Lower leg skin (tissue), 4 donors: Measurements from ENCODE around the gene CRYBG2. TPM values are rescaled to one million over a fixed set of nuclear protein-coding genes. Genes with fewer than 3 reads are reported as not detected.

Experiments used
- DNase-seq, 2 donors: peaks; one replicate each; pipeline ENCODE4 v3.0.0-alpha.2; 2019; ENCODE audit warnings: low spot score in 2 of 2
- H3K4me3 ChIP-seq: fragments of 200-600 bp; sonication (generic); 2 replicates; pipeline ENCODE4 v1.5.1; 2017; ENCODE audit warnings: mild to moderate bottlenecking, low read depth; ENCODE audit not compliant: poor library complexity, severe bottlenecking
- POLR2A ChIP-seq, 2 donors: fragments of 450-650 bp; IDR thresholded peaks; one replicate each; pipeline ENCODE4 v1.6.1; 2016 to 2017; ENCODE audit warnings: antibody characterized with exemption in 2 of 2, mild to moderate bottlenecking in 1 of 2, moderate library complexity in 1 of 2
- WGBS, 2 donors: methylation state at CpG; one replicate each; pipeline ENCODE4 v1.1.5; 2018; 5-methylcytosine and 5-hydroxymethylcytosine counted together
- intact Hi-C: fragments of 100-400 bp; cut with DNase I; formaldehyde crosslinking; loops from one replicate; pipeline ENCODE4 v1.15.0; 2023; ENCODE audit warnings: low total_unique reads
- total RNA-seq, 4 donors: library from RNA; depleted of rRNA; stranded (reverse); fragments of >200 nt; gene quantifications; one replicate each; pipeline ENCODE4 v1.1.0, GENCODE V29; 2016
- TF ChIP-seq, protein P1 (sequence below), 3 donors: fragments of 450-650 bp; IDR thresholded peaks; one replicate each; pipeline ENCODE4 v1.5.1; 2016; ENCODE audit warnings: antibody characterized with exemption in 3 of 3, mild to moderate bottlenecking in 3 of 3, moderate library complexity in 2 of 3

CRYBG2 gene
- total RNA-seq, 4 donors from 2014 or later: 52.3 to 104 (median 56.9) TPM

DNA sequence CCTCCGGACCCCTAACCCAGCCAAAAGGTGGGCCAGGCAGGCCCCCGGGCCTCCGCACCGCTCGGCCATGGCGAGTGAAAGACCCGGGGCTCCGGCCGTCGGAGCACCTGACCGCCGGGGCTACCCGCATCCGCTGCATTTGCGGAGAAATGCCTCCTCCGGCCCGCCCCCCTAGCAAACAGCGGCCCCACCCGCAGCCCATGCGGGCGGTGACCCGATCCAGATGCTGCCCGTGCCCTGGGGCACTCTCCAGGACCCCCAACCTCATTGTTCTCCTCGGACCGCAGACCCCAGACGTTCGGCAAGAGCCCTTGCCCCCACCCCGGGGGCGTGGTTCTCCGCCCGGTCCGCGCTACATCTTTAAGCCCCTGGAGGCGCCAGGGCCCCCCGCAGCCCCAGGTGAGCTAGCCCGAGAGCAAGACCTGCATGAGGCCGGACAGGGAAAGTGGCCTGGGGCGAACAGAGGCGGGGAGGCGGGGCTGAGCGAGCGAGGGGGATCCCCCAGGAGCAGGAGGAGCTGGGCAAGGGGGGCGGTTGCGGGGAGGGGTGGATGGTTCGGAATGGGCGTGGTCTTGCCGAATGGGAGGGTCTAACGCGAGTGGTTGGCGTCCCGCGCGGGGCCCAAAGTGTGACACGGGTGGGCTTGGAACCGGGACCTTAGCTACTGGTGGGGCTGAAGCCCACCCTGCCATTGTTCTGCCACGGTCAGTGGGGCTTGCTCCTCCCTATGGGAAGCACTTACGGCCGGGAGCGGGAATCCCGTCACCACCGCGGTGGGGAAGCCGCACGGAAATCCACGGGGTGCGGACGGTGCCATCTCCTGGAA lies 6.3 kb upstream of the CRYBG2 start:
- DNase-seq: no peak
- TF ChIP-seq, protein P1, sequence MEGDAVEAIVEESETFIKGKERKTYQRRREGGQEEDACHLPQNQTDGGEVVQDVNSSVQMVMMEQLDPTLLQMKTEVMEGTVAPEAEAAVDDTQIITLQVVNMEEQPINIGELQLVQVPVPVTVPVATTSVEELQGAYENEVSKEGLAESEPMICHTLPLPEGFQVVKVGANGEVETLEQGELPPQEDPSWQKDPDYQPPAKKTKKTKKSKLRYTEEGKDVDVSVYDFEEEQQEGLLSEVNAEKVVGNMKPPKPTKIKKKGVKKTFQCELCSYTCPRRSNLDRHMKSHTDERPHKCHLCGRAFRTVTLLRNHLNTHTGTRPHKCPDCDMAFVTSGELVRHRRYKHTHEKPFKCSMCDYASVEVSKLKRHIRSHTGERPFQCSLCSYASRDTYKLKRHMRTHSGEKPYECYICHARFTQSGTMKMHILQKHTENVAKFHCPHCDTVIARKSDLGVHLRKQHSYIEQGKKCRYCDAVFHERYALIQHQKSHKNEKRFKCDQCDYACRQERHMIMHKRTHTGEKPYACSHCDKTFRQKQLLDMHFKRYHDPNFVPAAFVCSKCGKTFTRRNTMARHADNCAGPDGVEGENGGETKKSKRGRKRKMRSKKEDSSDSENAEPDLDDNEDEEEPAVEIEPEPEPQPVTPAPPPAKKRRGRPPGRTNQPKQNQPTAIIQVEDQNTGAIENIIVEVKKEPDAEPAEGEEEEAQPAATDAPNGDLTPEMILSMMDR (IDR thresholded peaks at IDR 0.05): no peak
- no peak for TF ChIP-seq POLR2A (IDR thresholded peaks at IDR 0.05)
- no peak overlapping the region for H3K4me3 ChIP-seq
- intact Hi-C loops: no loop called here
- WGBS, 2 donors: 5 to 7% methylated on average over 35 to 60 of the region's 67 CpGs

DNA sequence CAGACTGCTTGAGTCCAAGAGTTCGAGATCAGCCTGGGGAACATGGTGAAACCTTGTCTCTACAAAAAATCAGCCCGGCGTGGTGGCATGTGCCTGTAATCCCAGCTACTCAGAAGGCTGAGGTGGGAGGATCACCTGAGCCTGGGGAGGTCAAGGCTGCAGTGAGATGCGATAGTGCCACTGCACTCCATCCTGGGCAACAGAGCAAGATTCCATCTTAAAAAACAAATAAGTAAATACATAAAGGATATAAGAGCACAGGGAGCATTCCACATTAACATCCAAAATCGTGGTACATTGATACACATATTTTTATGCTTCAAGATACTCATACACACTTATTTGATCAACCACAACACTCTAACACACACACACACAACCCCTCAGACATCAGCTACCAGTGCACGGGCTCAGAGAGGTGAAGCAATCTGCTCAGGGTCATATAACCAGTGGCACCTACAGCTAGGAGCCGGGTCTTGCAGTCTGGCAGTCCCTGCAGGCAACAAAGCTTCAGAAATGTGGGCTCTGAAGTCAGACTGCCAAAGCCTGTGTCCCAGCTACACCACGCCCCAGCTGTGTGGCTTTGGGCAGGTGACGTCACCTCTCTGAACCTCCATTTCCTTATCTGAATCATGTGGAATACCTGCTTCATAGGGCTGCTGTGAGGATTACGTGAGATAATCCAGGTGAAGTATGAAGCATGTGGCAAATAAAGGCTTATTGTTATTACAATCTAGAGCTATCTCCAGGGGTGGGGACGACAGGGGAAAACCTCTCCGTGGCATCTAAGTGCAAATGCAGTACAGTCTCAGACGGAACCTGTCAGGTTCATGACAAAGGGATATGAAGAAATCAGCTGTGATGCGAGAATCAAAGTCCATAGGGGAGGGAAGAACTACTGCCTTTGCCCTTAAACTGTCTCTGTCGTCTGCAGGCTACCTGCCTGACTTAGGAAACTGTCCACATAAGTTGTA lies 4.8 kb upstream of the CRYBG2 start:
- WGBS, 2 donors: 43% methylated on average over 15 of the region's 15 CpGs
- no peak for TF ChIP-seq POLR2A (IDR thresholded peaks at IDR 0.05)
- TF ChIP-seq, protein P1 (IDR thresholded peaks at IDR 0.05): peak in 1 of 3 donors; percentile 9

DNA sequence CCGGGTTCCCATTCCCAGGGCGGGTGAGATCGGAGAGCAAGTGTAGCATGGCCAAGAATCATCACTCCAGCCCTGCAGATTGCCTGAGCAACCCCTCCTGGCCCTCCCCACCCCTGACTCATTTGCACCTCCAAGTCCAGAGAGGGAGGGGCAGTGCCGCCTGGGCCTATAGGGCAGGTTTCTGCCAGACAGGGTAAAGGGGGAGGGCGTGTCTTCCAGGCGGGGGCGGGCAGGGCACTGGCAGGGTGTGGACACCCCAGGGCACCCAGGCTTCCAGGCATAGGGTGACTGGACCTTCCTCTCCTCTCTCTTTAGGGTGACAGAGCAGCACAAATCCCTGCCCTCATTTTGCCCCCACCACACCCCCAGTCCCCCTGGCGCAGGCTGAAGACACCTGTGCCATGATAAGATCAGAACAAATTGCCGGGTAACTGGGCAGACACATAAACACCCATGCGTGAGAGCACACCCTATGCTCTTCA lies 3.2 kb upstream of the CRYBG2 start:
- no peak overlapping the region for H3K4me3 ChIP-seq
- DNase-seq: no peak
- intact Hi-C loops: no loop called here
- 46 to 52% methylated on average over 7 to 10 of the region's 10 CpGs for WGBS, 2 donors
- TF ChIP-seq POLR2A (IDR thresholded peaks at IDR 0.05): no peak
- TF ChIP-seq, protein P1 (IDR thresholded peaks at IDR 0.05): no peak

More for the DNA sequence above, 4.8 kb upstream of the CRYBG2 start:
- H3K4me3 ChIP-seq: no peak overlapping the region
- DNase-seq: no peak
- intact Hi-C loops: no loop called here

DNA sequence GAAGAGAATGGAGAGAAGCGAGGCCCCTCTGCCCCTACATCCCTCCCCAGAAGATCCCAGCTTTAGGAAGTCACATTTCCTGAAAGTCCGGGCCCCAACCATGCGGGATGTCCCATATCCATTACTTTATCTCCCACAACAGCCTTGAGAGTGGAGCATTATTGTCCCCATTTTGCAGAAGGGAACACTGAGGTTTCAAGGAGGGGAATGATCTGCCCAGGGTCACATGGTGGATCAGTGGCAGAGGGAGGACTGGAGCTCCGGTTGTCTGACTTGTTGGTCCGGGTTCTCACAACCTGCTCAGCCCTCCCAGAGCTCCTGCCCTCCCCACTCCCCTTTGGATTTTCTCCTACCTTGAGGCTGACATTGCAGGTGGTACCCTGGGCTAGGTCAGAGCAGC lies 2.2 kb upstream of the CRYBG2 start:
- H3K4me3 ChIP-seq: no peak overlapping the region
- DNase-seq: no peak
- TF ChIP-seq POLR2A (IDR thresholded peaks at IDR 0.05): no peak
- 77 to 83% methylated on average over 5 of the region's 5 CpGs for WGBS, 2 donors
- intact Hi-C loops: no loop called here

DNA sequence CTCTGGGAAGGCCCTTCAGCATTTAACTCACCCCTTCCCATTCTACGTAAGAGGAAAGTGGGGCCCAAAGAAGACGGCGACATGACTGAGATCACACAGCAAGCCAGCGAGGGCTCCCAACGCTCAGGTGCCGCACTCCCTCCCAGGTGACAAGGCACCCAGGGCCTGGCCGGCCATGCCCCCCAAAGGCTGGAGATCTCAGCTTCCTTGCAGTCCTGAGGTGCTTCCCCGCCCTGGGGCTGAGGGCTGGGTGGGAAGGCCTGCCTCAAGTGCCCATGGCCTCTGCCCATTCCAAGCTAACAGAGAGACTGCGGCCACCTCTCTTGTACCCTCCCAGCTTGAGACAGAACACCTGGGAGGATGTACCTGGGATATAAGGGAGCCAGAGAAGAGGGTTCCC lies 1.0 kb upstream of the CRYBG2 start:
- intact Hi-C loops: no loop called here
- DNase-seq: no peak
- 90 to 92% methylated on average over 9 of the region's 9 CpGs for WGBS, 2 donors
- no peak for TF ChIP-seq POLR2A (IDR thresholded peaks at IDR 0.05)
- TF ChIP-seq, protein P1 (IDR thresholded peaks at IDR 0.05): no peak
- H3K4me3 ChIP-seq: no peak overlapping the region
